ENCODE data around the gene ZNF775.

Gene ZNF775

GRCh38 chr7:150441524-150441923, 62.4 kb downstream of the ZNF775 start:
- DNase-seq (ENCODE audit: low spot score): no peak

- DNase-seq (ENCODE audit: low spot score): no peak
Measured at GRCh38 chr7:150442811-150443210, 63.7 kb downstream of the ZNF775 start.

- DNase-seq (ENCODE audit: low spot score): no peak
Measured at GRCh38 chr7:150443793-150444540, 64.8 kb downstream of the ZNF775 start.

DNA sequence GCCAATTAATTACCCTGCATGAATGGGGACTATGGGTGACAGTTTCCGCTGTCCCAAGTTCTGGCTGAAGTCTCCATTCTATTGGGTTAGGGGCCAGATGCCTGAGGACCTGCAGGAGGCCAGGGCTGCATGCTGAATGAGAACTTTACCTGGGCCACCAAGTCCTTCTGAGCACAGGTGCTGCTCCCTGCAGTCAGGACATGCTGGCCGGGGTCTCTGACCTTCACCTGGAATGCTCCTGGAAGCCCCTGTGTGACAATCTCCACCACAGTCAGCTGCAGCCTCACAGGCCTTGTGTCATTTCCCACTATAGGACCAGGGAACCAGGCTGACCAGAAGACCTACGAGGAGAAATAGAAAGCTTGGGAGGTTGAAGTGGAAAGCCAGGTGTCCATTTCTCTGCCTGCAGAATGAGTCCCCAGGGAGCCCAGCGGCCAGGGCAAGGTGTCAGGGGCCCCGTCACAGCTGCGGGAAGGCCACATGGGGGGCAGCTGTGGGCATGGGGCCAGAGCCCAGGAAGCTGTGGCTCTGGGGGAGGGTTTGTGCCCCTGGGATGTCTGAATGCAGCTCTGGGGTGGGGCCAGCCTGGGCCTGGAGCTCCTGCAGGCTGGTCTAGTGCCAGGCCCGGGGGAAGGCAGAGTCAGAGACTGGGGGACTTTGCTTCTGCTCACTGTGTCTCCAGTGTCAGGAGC, 65.7 kb downstream of the ZNF775 start:
- DNase-seq (ENCODE audit: low spot score): no peak

- no peak for DNase-seq (ENCODE audit: low spot score)
Measured at GRCh38 chr7:150446288-150446938, 67.3 kb downstream of the ZNF775 start.

All from cerebellar cortex (tissue), 1 donor.